Gastroesophageal sphincter (tissue), 4 donors: ENCODE data around the gene CEP135. TPM values are rescaled to one million over a fixed set of nuclear protein-coding genes. Genes with fewer than 3 reads are reported as not detected.

ENCODE experiments used
- ATAC-seq: fragments of 150-250 bp; one replicate; pipeline ENCODE4 v1.9.1; 2016; ENCODE audit warnings: mild to moderate bottlenecking, moderate library complexity
- H3K27ac ChIP-seq, 4 donors: fragments of 200-600 bp; sonication (generic) in 3 of 4; 1 replicate in 3 of 4; 2 replicates in 1 of 4; pipeline ENCODE4 v1.5.1; 2016 to 2019
- H3K27me3 ChIP-seq: fragments of 200-600 bp; sonication (generic); one replicate; pipeline ENCODE4 v1.5.1; 2019
- H3K36me3 ChIP-seq, 2 donors: fragments of 200-600 bp; sonication (generic); one replicate each; pipeline ENCODE4 v1.5.1; 2019; ENCODE audit warnings: control low read depth in 1 of 2
- H3K4me1 ChIP-seq, 3 donors: fragments of 200-600 bp; sonication (generic); 1 replicate in 2 of 3; 2 replicates in 1 of 3; pipeline ENCODE4 v1.5.1; 2016 to 2019; ENCODE audit warnings: control low read depth in 2 of 3
- H3K4me3 ChIP-seq, 2 donors: fragments of 200-600 bp; sonication (generic); one replicate each; pipeline ENCODE4 v1.5.1; 2019; ENCODE audit warnings: mild to moderate bottlenecking in 1 of 2, moderate library complexity in 1 of 2
- H3K9me3 ChIP-seq, 3 donors: fragments of 200-600 bp; sonication (generic); one replicate each; pipeline ENCODE4 v1.5.1; 2017 to 2019; ENCODE audit warnings: control low read depth in 2 of 3
- CTCF ChIP-seq, 4 experiments: fragments of 200-600 bp in 2 of 4; fragments of 450-650 bp in 2 of 4; sonication (generic) in 1 of 4; IDR thresholded peaks; one replicate each; pipeline ENCODE4 v1.5.1; 2017 to 2019; ENCODE audit warnings: antibody characterized with exemption in 4 of 4, mild to moderate bottlenecking in 2 of 4, moderate library complexity in 2 of 4
- EP300 ChIP-seq: sonication (generic); formaldehyde crosslinking; IDR thresholded peaks from one replicate; pipeline ENCODE4 v1.6.1; 2017; ENCODE audit warnings: antibody characterized with exemption, mild to moderate bottlenecking
- POLR2A ChIP-seq, 2 donors: fragments of 450-650 bp; IDR thresholded peaks; one replicate each; pipeline ENCODE4 v1.6.1; 2017; ENCODE audit warnings: antibody characterized with exemption in 2 of 2, mild to moderate bottlenecking in 2 of 2, moderate library complexity in 1 of 2
- POLR2AphosphoS5 ChIP-seq: sonication (generic); formaldehyde crosslinking; IDR thresholded peaks from one replicate; pipeline ENCODE4 v1.6.1; 2017; ENCODE audit warnings: antibody characterized with exemption
- WGBS, 2 donors: methylation state at CpG; one replicate each; pipeline ENCODE4 v1.1.5; 2018; ENCODE audit warnings: low coverage in 1 of 2; 5-methylcytosine and 5-hydroxymethylcytosine counted together
- total RNA-seq, 4 donors: library from RNA; depleted of rRNA; stranded (reverse); fragments of >200 nt; gene quantifications; one replicate each; pipeline ENCODE4 v1.1.0, GENCODE V29; 2016

The CEP135 gene
- total RNA-seq, 4 donors from 2014 or later: 4.5 to 5.3 (median 4.7) TPM

GRCh38 chr4:56050625-56051024 lies 101.9 kb downstream of the CEP135 start:
- 60 to 65% methylated on average over 2 of the region's 2 CpGs for WGBS, 2 donors

GRCh38 chr4:56051029-56051709 lies 102.4 kb downstream of the CEP135 start:
- ATAC-seq: no peak
- peaks cover 0 to 19% (median 11%) of the 10 kb centered on the region in 3 donors for H3K4me1 ChIP-seq
- 76 to 80% methylated on average over 7 of the region's 7 CpGs for WGBS, 2 donors
- H3K4me3 ChIP-seq: no peak overlapping the region
- peaks cover 59% of the 10 kb centered on the region for H3K27me3 ChIP-seq
- H3K36me3 ChIP-seq: no peaks in the 10 kb centered on the region
- TF ChIP-seq POLR2AphosphoS5 (no peak), CTCF (IDR thresholded peaks at IDR 0.05) (no peak), EP300 (no peak), POLR2A (IDR thresholded peaks at IDR 0.05) (no peak)
- H3K27ac ChIP-seq: no peak overlapping the region
- H3K9me3 ChIP-seq: no peaks in the 10 kb centered on the region

More at GRCh38 chr4:56050625-56051024, 101.9 kb downstream of the CEP135 start:
- Histone ChIP-seq H3K36me3 (no peaks in the 10 kb centered on the region), H3K4me3 (no peak overlapping the region), H3K27me3 (peaks cover 59% of the 10 kb centered on the region), H3K4me1 (peaks cover 0 to 19% (median 11%) of the 10 kb centered on the region in 3 donors), H3K27ac (no peak overlapping the region), H3K9me3 (no peaks in the 10 kb centered on the region)
- ATAC-seq: no peak
- TF ChIP-seq POLR2AphosphoS5 (no peak), CTCF (IDR thresholded peaks at IDR 0.05) (no peak), EP300 (no peak), POLR2A (IDR thresholded peaks at IDR 0.05) (no peak)

GRCh38 chr4:56051710-56052075 lies 102.9 kb downstream of the CEP135 start:
- peaks cover 0 to 19% (median 11%) of the 10 kb centered on the region in 3 donors for H3K4me1 ChIP-seq
- TF ChIP-seq POLR2AphosphoS5 (no peak), CTCF (IDR thresholded peaks at IDR 0.05) (no peak), EP300 (no peak), POLR2A (IDR thresholded peaks at IDR 0.05) (no peak)
- H3K4me3 ChIP-seq: no peak overlapping the region
- no peak overlapping the region for H3K27ac ChIP-seq
- no peak for ATAC-seq
- no peaks in the 10 kb centered on the region for H3K9me3 ChIP-seq
- 92 to 100% methylated on average over 1 of the region's 1 CpG for WGBS, 2 donors
- no peaks in the 10 kb centered on the region for H3K36me3 ChIP-seq
- H3K27me3 ChIP-seq: peaks cover 59% of the 10 kb centered on the region

- no peak for ATAC-seq
- Histone ChIP-seq H3K9me3 (no peaks in the 10 kb centered on the region), H3K4me1 (peaks cover 0 to 19% (median 11%) of the 10 kb centered on the region in 3 donors), H3K4me3 (no peak overlapping the region), H3K27ac (no peak overlapping the region), H3K36me3 (no peaks in the 10 kb centered on the region), H3K27me3 (peaks cover 59% of the 10 kb centered on the region)
- WGBS, 2 donors: 95 to 100% methylated on average over 1 of the region's 1 CpG
- TF ChIP-seq POLR2A (IDR thresholded peaks at IDR 0.05): no peak
- no peak for TF ChIP-seq POLR2AphosphoS5
- no peak for TF ChIP-seq EP300
- no peak for TF ChIP-seq CTCF (IDR thresholded peaks at IDR 0.05)
These were observed 103.7 kb downstream of the CEP135 start for GRCh38 chr4:56052481-56052880.

- Histone ChIP-seq H3K36me3 (no peaks in the 10 kb centered on the region), H3K27ac (no peak overlapping the region), H3K4me3 (no peak overlapping the region), H3K9me3 (no peaks in the 10 kb centered on the region), H3K27me3 (peaks cover 59% of the 10 kb centered on the region), H3K4me1 (peaks cover 0 to 19% (median 11%) of the 10 kb centered on the region in 3 donors)
- WGBS, 2 donors: 79 to 80% methylated on average over 5 of the region's 5 CpGs
- ATAC-seq: no peak
- no peak for TF ChIP-seq POLR2AphosphoS5
- no peak for TF ChIP-seq CTCF (IDR thresholded peaks at IDR 0.05)
- TF ChIP-seq EP300: no peak
- no peak for TF ChIP-seq POLR2A (IDR thresholded peaks at IDR 0.05)
These were observed 104.2 kb downstream of the CEP135 start for GRCh38 chr4:56052966-56053365.
